SU-DHL-6 (cell line): Measurements from ENCODE around the gene MIER2.

Experiments
- EZH2phosphoT487 ChIP-seq: fragments of 200-600 bp; sonication (generic), shearing (Covaris generic); conservative IDR thresholded peaks from 2 replicates; pipeline ENCODE4 v1.6.1; 2018; ENCODE audit warnings: mild to moderate bottlenecking, antibody characterized with exemption, low read length, moderate library complexity, mixed read lengths
- TF ChIP-seq, protein P1 (sequence below): fragments of 200-600 bp; sonication (generic); IDR thresholded peaks from one replicate; pipeline ENCODE4 v1.5.1; 2017; ENCODE audit warnings: antibody characterized with exemption, mild to moderate bottlenecking, low read length, moderate library complexity; ENCODE audit not compliant: insufficient read depth, poor library complexity, severe bottlenecking

DNA sequence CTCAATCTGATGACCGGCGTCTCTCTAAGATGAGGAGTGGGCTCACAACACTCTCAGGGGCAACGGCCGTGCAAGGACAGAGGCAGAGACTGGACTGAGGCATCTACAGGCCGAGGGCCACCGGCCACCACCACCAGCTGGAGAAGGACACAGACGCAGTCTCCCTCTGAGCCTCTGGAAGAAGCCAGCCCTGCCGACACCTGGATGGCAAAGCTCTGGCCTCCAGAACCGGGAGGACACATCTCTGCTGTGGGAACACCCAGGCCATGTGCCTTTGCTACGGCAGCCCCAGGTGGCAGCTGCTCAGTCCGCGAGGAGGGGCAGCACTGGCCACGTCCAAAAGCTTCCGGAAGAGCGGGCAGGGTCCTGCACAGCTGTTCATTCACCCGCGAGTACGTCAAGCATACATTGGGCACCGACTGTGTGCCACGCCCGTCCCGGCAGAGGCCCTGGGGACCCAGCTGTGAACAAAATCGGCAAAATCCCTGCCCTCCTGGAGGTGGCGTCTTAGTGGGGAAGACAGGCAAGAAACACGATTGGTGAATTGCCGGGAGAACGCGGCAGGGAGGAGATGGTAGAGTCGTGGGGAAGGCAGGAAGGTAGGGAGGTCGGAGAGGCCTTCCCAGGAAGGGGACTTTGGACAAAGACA is 47.3 kb upstream of the MIER2 start:
- TF ChIP-seq, protein P1, sequence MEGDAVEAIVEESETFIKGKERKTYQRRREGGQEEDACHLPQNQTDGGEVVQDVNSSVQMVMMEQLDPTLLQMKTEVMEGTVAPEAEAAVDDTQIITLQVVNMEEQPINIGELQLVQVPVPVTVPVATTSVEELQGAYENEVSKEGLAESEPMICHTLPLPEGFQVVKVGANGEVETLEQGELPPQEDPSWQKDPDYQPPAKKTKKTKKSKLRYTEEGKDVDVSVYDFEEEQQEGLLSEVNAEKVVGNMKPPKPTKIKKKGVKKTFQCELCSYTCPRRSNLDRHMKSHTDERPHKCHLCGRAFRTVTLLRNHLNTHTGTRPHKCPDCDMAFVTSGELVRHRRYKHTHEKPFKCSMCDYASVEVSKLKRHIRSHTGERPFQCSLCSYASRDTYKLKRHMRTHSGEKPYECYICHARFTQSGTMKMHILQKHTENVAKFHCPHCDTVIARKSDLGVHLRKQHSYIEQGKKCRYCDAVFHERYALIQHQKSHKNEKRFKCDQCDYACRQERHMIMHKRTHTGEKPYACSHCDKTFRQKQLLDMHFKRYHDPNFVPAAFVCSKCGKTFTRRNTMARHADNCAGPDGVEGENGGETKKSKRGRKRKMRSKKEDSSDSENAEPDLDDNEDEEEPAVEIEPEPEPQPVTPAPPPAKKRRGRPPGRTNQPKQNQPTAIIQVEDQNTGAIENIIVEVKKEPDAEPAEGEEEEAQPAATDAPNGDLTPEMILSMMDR = no peak
- no peak for TF ChIP-seq EZH2phosphoT487
